GM12878 (cell line): Measurements from ENCODE around the gene METTL18. TPM values are rescaled to one million over a fixed set of nuclear protein-coding genes. Genes with fewer than 3 reads are reported as not detected.

Experiments used
- ATAC-seq: fragments of 200-7000 bp; cut with Tn5 transposase; 3 replicates; pipeline ENCODE4 v1.9.1; 2020; ENCODE audit warnings: mild to moderate bottlenecking, moderate library complexity
- BruUV-seq: library from RNA; stranded (reverse); fragments of 400-500 nt; replicated peaks from 2 replicates; lab custom pipeline; 2021; lab: Mats Ljungman, UMichigan
- CTCF ChIA-PET: fragments of 300-600 bp; sonication (Branson Sonifier 250); formaldehyde crosslinking; extraction: SDS; loops from one replicate; lab custom pipeline; 2021; ENCODE audit warnings: inconsistent platforms; lab: Yijun Ruan, JAX
- POLR2A ChIA-PET: fragments of 350-600 bp; formaldehyde crosslinking; extraction: SDS; loops from one replicate; lab custom pipeline; 2021; ENCODE audit warnings: inconsistent platforms; lab: Charles Lee
- RAD21 ChIA-PET: fragments of 300-600 bp; sonication (Branson Sonifier 250); formaldehyde crosslinking; loops from one replicate; lab custom pipeline; 2023; ENCODE audit warnings: antibody characterized with exemption; ENCODE audit not compliant: unreplicated experiment; lab: Charles Lee
- SMC1A ChIA-PET: fragments of 300-600 bp; sonication (Branson Sonifier 250); formaldehyde crosslinking; loops from one replicate; lab custom pipeline; 2023; ENCODE audit not compliant: unreplicated experiment, uncharacterized antibody; lab: Charles Lee
- DNase-seq: peaks from one replicate; pipeline ENCODE4 v3.0.0-alpha.2; 2011; ENCODE audit warnings: low read depth, low spot score
- FAIRE-seq: peaks from 3 replicates; lab custom pipeline; 2011; peaks lifted over from hg19 to GRCh38; lab: Jason Lieb, UNC
- H2AFZ ChIP-seq: 2 replicates; pipeline ENCODE4 v1.6.0; 2011; ENCODE audit warnings: low read depth, low read length, control low read depth; ENCODE audit not compliant: control insufficient read depth
- H3K27ac ChIP-seq: 2 replicates; pipeline ENCODE4 v1.5.1; 2011; ENCODE audit warnings: control low read depth; ENCODE audit not compliant: control insufficient read depth, insufficient read depth
- H3K27me3 ChIP-seq, 2 experiments: replicated peaks in 1 of 2; 2 replicates each; pipeline versions ENCODE4 v1.6.0 to v1.6.1; 2011; ENCODE audit warnings: low read length in 1 of 2; ENCODE audit not compliant: control insufficient read depth in 2 of 2, insufficient read depth in 2 of 2
- H3K36me3 ChIP-seq, 2 experiments: 2 replicates each; pipeline ENCODE4 v1.5.1; 2011; ENCODE audit warnings: low read length in 1 of 2; ENCODE audit not compliant: control insufficient read depth in 2 of 2, insufficient read depth in 2 of 2
- H3K4me1 ChIP-seq: 2 replicates; pipeline ENCODE4 v1.6.1; 2011; ENCODE audit warnings: mild to moderate bottlenecking, low read length, moderate library complexity, mixed read lengths; ENCODE audit not compliant: control insufficient read depth, insufficient read depth
- H3K4me2 ChIP-seq: 2 replicates; pipeline ENCODE4 v1.6.0; 2011; ENCODE audit warnings: control low read depth; ENCODE audit not compliant: control insufficient read depth, insufficient read depth
- H3K4me3 ChIP-seq: fragments of 200-600 bp; sonication (generic); 2 replicates; pipeline ENCODE4 v1.5.1; 2016
- H3K79me2 ChIP-seq: 2 replicates; pipeline ENCODE4 v1.6.0; 2011; ENCODE audit warnings: low read length; ENCODE audit not compliant: control insufficient read depth, insufficient read depth
- H3K9ac ChIP-seq: 2 replicates; pipeline ENCODE4 v1.8.0; 2011; ENCODE audit warnings: low read length, control low read depth, mixed read lengths; ENCODE audit not compliant: control insufficient read depth, insufficient read depth
- H3K9me3 ChIP-seq: replicated peaks from 3 replicates; pipeline ENCODE4 v1.5.1; 2011; ENCODE audit warnings: mild to moderate bottlenecking, low read length; ENCODE audit not compliant: control insufficient read depth, insufficient read depth
- H4K20me1 ChIP-seq: 2 replicates; pipeline ENCODE4 v1.6.0; 2011; ENCODE audit not compliant: control insufficient read depth, insufficient read depth
- CBX5 ChIP-seq: sonication (generic); IDR thresholded peaks from 2 replicates; pipeline ENCODE4 v1.6.1; 2016; ENCODE audit warnings: low read depth, moderate library complexity, mild to moderate bottlenecking, inconsistent platforms
- FOS ChIP-seq: IDR thresholded peaks from 3 replicates; pipeline ENCODE4 v1.6.1; 2011; ENCODE audit warnings: borderline replicate concordance; ENCODE audit not compliant: insufficient read length; ENCODE audit errors: extremely low read depth
- HCFC1 ChIP-seq: fragments of 150-350 bp; IDR thresholded peaks from 2 replicates; pipeline ENCODE4 v1.6.1; 2014; ENCODE audit warnings: low read length
- IKZF1 ChIP-seq: fragments of 450-650 bp; conservative IDR thresholded peaks from 2 replicates; pipeline ENCODE4 v1.6.1; 2017; ENCODE audit warnings: antibody characterized with exemption, mild to moderate bottlenecking
- KAT2A ChIP-seq: conservative IDR thresholded peaks from 2 replicates; pipeline ENCODE4 v1.6.1; 2011; ENCODE audit warnings: low read depth, low read length; ENCODE audit not compliant: control insufficient read depth
- MEF2A ChIP-seq: IDR thresholded peaks from 2 replicates; pipeline ENCODE4 v1.6.1; 2011; ENCODE audit warnings: low read depth, mild to moderate bottlenecking, low read length, moderate library complexity; ENCODE audit not compliant: insufficient read depth
- NFXL1 ChIP-seq: fragments of 450-650 bp; IDR thresholded peaks from 2 replicates; pipeline ENCODE4 v1.6.1; 2017; ENCODE audit warnings: antibody characterized with exemption, mild to moderate bottlenecking, borderline replicate concordance
- NR2C1 ChIP-seq: fragments of 450-650 bp; IDR thresholded peaks from 2 replicates; pipeline ENCODE4 v1.6.1; 2017; ENCODE audit warnings: antibody characterized with exemption, mild to moderate bottlenecking, moderate library complexity
- NR2F1 ChIP-seq: fragments of 450-650 bp; conservative IDR thresholded peaks from 2 replicates; pipeline ENCODE4 v1.6.1; 2017; ENCODE audit warnings: mild to moderate bottlenecking
- RB1 ChIP-seq: fragments of 450-650 bp; formaldehyde crosslinking; IDR thresholded peaks from 2 replicates; pipeline ENCODE4 v1.6.1; 2017; ENCODE audit warnings: mild to moderate bottlenecking, borderline replicate concordance
- SMAD5 ChIP-seq: IDR thresholded peaks from 2 replicates; pipeline ENCODE4 v1.6.1; 2016; ENCODE audit warnings: antibody characterized with exemption, low read depth
- SRF ChIP-seq, 2 experiments: IDR thresholded peaks; 2 replicates each; pipeline ENCODE4 v1.6.1; 2011; ENCODE audit warnings: low read depth in 2 of 2, low read length in 2 of 2, mild to moderate bottlenecking in 1 of 2, moderate library complexity in 1 of 2
- STAT1 ChIP-seq: fragments of 450-650 bp; conservative IDR thresholded peaks from 2 replicates; pipeline ENCODE4 v1.6.1; 2014; ENCODE audit warnings: antibody characterized with exemption, mild to moderate bottlenecking
- TCF7 ChIP-seq: IDR thresholded peaks from 2 replicates; pipeline ENCODE4 v1.6.1; 2014; ENCODE audit warnings: antibody characterized with exemption, borderline replicate concordance
- ZNF622 ChIP-seq: fragments of 450-650 bp; IDR thresholded peaks from 2 replicates; pipeline ENCODE4 v1.6.1; 2017; ENCODE audit warnings: mild to moderate bottlenecking, inconsistent platforms
- WGBS: methylation state at CpG from one replicate; pipeline ENCODE4 v1.1.6; 2016; ENCODE audit warnings: low lambda C conversion rate; ENCODE audit not compliant: insufficient replicate concordance, insufficient coverage; ENCODE audit errors: missing lambda C conversion rate; 5-methylcytosine and 5-hydroxymethylcytosine counted together
- in situ Hi-C: fragments of 300-500 bp; cut with MboI; formaldehyde crosslinking; loops from 9 replicates; pipeline ENCODE4 v1.14.3; 2018; ENCODE audit warnings: mixed read lengths
- intact Hi-C: fragments of 100-400 bp; cut with micrococcal nuclease; formaldehyde crosslinking; loops from one replicate; pipeline ENCODE4 v1.14.2; 2022; ENCODE audit not compliant: unreplicated experiment
- polyA plus RNA-seq, 11 experiments: library from polyadenylated mRNA; depleted of rRNA in 4 of 11; unstranded in 6 of 11; stranded (reverse) in 5 of 11; fragments of >200 nt; fragmentation: Nextera tagmentation in 4 of 11; fragmentation: Illumina TruSeq in 1 of 11; extraction: Ambion mirVana in 4 of 11; extraction: Trizol in 1 of 11; gene quantifications; 1 replicate in 1 of 11; 2 replicates in 10 of 11; pipeline versions ENCODE4 v1.2.1 to v1.2.3, GENCODE V29; 2011 to 2016; ENCODE audit warnings: inconsistent platforms in 2 of 11, missing spikeins in 2 of 11, low read depth in 1 of 11
- total RNA-seq, 4 experiments: library from RNA; depleted of rRNA in 3 of 4; stranded (reverse); fragments of >200 nt in 3 of 4; fragmentation: Illumina TruSeq in 1 of 4; extraction: Trizol in 1 of 4; gene quantifications; 2 replicates each; pipeline versions ENCODE4 v1.2.1 to v1.2.3, GENCODE V29; 2013 to 2021
- TF ChIP-seq, protein P1 (sequence below): fragments of 450-650 bp; formaldehyde crosslinking; IDR thresholded peaks from 2 replicates; pipeline ENCODE4 v1.4.0; 2022; ENCODE audit warnings: mild to moderate bottlenecking, moderate library complexity
- TF ChIP-seq, protein P2 (sequence below): fragments of 450-650 bp; conservative IDR thresholded peaks from 2 replicates; pipeline ENCODE4 v1.6.1; 2017; ENCODE audit warnings: mild to moderate bottlenecking, moderate library complexity
- TF ChIP-seq, protein P3 (sequence below): IDR thresholded peaks from 2 replicates; pipeline ENCODE4 v1.6.1; 2012; ENCODE audit warnings: low read length, inconsistent platforms

METTL18 gene
- total and polyA plus RNA-seq, 10 of the 15 experiments (the other 5 are each of a cell fraction or from before 2014, with no cell fraction given), result 8.1 to 31.8 (median 12.8) TPM

DNA sequence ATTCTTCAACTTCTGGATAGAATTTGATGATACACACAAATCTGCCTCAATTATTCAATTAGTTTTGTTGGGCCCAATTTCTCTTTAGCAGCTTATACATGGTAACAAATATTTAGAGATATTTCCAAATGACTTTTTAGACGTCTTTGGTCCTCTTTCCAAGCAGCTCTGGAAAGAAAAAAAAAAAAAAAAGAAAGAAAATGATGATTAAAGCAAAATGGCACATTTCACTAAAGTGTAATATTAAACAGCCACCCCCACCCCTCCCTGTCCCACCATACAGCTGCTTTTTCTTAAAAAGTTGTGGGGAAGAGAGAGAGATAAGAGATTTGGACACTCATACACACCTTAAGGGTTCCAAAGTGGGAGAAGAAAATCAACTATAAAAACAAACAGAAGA, 977 bp downstream of the METTL18 start:
- Histone ChIP-seq H3K27me3 (no peaks in the 10 kb centered on the region), H3K9me3 (no peaks in the 10 kb centered on the region), H3K9ac (peak overlapping the region; percentile 74), H3K4me1 (0 out of 2 replicates have a peak, but pooled peaks cover 2% of the 10 kb centered on the region), H4K20me1 (no peaks in the 10 kb centered on the region), H3K4me3 (peak overlapping the region; percentile 86), H3K79me2 (peaks cover 45% of the 10 kb centered on the region), H3K27ac (peak overlapping the region; percentile 76; the same call in 1 of the 2 replicates), H3K4me2 (peak overlapping the region; percentile 78), H2AFZ (peak overlapping the region; percentile 97), H3K36me3 (no peaks in the 10 kb centered on the region; a peak in 2 of 4 replicates)
- POLR2A ChIA-PET, result interaction anchor here (2.9 kb wide), 1 partner anchor 100 kb away, joined by 20 read pairs; the partner anchor contains the start of gene SCYL3
- RAD21 ChIA-PET, result interaction anchor here (0.6 to 1.5 kb wide), 7 partner anchors 60 to 627 kb away, joined by 3 to 5 read pairs (median 3); partner anchors contain the start of gene KIFAP3
- ATAC-seq (no peak), DNase-seq (no peak), FAIRE-seq (no peak)
- no TSS peak for BruUV-seq
- CTCF ChIA-PET, result interaction anchor here (0.6 to 3.7 kb wide), 7 partner anchors 9 to 247 kb away, joined by 3 to 20 read pairs (median 3); partner anchors contain the start of gene F5
- SMC1A ChIA-PET, result interaction anchor here (0.6 to 1.9 kb wide), 5 partner anchors 9 to 1190 kb away, joined by 3 to 4 read pairs (median 4); no protein-coding TSS in a partner anchor
- 0% methylated on average over 1 of the region's 1 CpG for WGBS
- intact Hi-C loops, result no loop called here
- in situ Hi-C loops, result no loop called here
- TF ChIP-seq NFXL1 (no peak), TCF7 (no peak), KAT2A (no peak), CBX5 (no peak), RB1 (no peak), IKZF1 (no peak), NR2C1 (no peak), MEF2A (no peak), SMAD5 (no peak), FOS (no peak), NR2F1 (no peak), HCFC1 (no peak), STAT1 (no peak), ZNF622 (no peak), SRF (IDR thresholded peaks at IDR 0.05; ENCODE audit: low read depth in 2 of 2, low read length in 2 of 2) (no peak)
- TF ChIP-seq, protein P1, sequence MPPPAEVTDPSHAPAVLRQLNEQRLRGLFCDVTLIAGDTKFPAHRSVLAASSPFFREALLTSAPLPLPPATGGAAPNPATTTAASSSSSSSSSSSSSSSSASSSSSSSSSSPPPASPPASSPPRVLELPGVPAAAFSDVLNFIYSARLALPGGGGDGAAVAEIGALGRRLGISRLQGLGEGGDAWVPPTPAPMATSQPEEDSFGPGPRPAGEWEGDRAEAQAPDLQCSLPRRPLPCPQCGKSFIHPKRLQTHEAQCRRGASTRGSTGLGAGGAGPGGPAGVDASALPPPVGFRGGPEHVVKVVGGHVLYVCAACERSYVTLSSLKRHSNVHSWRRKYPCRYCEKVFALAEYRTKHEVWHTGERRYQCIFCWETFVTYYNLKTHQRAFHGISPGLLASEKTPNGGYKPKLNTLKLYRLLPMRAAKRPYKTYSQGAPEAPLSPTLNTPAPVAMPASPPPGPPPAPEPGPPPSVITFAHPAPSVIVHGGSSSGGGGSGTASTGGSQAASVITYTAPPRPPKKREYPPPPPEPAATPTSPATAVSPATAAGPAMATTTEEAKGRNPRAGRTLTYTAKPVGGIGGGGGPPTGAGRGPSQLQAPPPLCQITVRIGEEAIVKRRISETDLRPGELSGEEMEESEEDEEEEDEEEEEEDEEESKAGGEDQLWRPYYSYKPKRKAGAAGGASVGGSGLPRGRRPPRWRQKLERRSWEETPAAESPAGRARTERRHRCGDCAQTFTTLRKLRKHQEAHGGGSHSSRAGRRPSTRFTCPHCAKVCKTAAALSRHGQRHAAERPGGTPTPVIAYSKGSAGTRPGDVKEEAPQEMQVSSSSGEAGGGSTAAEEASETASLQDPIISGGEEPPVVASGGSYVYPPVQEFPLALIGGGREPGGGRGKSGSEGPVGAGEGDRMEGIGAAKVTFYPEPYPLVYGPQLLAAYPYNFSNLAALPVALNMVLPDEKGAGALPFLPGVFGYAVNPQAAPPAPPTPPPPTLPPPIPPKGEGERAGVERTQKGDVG (CRISPR knock-in tag), result no peak
- TF ChIP-seq, protein P2, sequence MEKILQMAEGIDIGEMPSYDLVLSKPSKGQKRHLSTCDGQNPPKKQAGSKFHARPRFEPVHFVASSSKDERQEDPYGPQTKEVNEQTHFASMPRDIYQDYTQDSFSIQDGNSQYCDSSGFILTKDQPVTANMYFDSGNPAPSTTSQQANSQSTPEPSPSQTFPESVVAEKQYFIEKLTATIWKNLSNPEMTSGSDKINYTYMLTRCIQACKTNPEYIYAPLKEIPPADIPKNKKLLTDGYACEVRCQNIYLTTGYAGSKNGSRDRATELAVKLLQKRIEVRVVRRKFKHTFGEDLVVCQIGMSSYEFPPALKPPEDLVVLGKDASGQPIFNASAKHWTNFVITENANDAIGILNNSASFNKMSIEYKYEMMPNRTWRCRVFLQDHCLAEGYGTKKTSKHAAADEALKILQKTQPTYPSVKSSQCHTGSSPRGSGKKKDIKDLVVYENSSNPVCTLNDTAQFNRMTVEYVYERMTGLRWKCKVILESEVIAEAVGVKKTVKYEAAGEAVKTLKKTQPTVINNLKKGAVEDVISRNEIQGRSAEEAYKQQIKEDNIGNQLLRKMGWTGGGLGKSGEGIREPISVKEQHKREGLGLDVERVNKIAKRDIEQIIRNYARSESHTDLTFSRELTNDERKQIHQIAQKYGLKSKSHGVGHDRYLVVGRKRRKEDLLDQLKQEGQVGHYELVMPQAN, result no peak
- TF ChIP-seq, protein P3, sequence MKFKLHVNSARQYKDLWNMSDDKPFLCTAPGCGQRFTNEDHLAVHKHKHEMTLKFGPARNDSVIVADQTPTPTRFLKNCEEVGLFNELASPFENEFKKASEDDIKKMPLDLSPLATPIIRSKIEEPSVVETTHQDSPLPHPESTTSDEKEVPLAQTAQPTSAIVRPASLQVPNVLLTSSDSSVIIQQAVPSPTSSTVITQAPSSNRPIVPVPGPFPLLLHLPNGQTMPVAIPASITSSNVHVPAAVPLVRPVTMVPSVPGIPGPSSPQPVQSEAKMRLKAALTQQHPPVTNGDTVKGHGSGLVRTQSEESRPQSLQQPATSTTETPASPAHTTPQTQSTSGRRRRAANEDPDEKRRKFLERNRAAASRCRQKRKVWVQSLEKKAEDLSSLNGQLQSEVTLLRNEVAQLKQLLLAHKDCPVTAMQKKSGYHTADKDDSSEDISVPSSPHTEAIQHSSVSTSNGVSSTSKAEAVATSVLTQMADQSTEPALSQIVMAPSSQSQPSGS, result no peak
